Neuronal stem cell (in vitro differentiated cells): ENCODE measurements around the gene TSEN54.

Experiments used
- DNase-seq: peaks from one replicate; pipeline ENCODE4 v3.0.0-alpha.2; 2013; ENCODE audit warnings: low spot score
- H2AFZ ChIP-seq: one replicate; pipeline ENCODE4 v1.6.1; 2013; ENCODE audit warnings: mild to moderate bottlenecking, low read length, inconsistent platforms
- H2AK5ac ChIP-seq: 2 replicates; pipeline ENCODE4 v1.6.1; 2013; ENCODE audit warnings: low read depth, mild to moderate bottlenecking, inconsistent platforms, low read length, moderate library complexity, mixed read lengths
- H2BK120ac ChIP-seq: 2 replicates; pipeline ENCODE4 v1.6.1; 2013; ENCODE audit warnings: low read depth, mild to moderate bottlenecking, inconsistent platforms, low read length, moderate library complexity, mixed read lengths
- H2BK12ac ChIP-seq: one replicate; pipeline ENCODE4 v1.6.1; 2013; ENCODE audit warnings: low read length, inconsistent platforms
- H2BK15ac ChIP-seq: 2 replicates; pipeline ENCODE4 v1.6.1; 2013; ENCODE audit warnings: mild to moderate bottlenecking, low read length, inconsistent platforms, mixed read lengths
- H2BK5ac ChIP-seq: one replicate; pipeline ENCODE4 v1.6.1; 2013; ENCODE audit warnings: inconsistent platforms, mild to moderate bottlenecking, low read length, moderate library complexity
- H3K14ac ChIP-seq: one replicate; pipeline ENCODE4 v1.6.1; 2013; ENCODE audit warnings: low read length, inconsistent platforms
- H3K18ac ChIP-seq: 2 replicates; pipeline ENCODE4 v1.6.1; 2013; ENCODE audit warnings: low read length, inconsistent platforms
- H3K23ac ChIP-seq: 2 replicates; pipeline ENCODE4 v1.6.1; 2013; ENCODE audit warnings: low read depth, mild to moderate bottlenecking, mixed read lengths, low read length, inconsistent platforms; ENCODE audit not compliant: poor library complexity
- H3K27ac ChIP-seq: replicated peaks from 3 replicates; pipeline ENCODE4 v1.5.1; 2013; ENCODE audit warnings: low read length, inconsistent platforms
- H3K27me3 ChIP-seq, 3 experiments: 2 replicates each; pipeline ENCODE4 v1.6.1; 2013; ENCODE audit warnings: low read length in 3 of 3, mild to moderate bottlenecking in 2 of 3, inconsistent platforms in 1 of 3, low read depth in 1 of 3, mixed read lengths in 1 of 3, moderate library complexity in 1 of 3; ENCODE audit not compliant: control insufficient read depth in 3 of 3, insufficient read depth in 3 of 3
- H3K36me3 ChIP-seq, 2 donors: replicated peaks in 1 of 2; 2 replicates each; pipeline ENCODE4 v1.6.1; 2013; ENCODE audit warnings: low read length in 2 of 2; ENCODE audit not compliant: control insufficient read depth in 2 of 2, insufficient read depth in 2 of 2
- H3K4ac ChIP-seq: 2 replicates; pipeline ENCODE4 v1.6.1; 2013; ENCODE audit warnings: inconsistent platforms, mild to moderate bottlenecking, low read length, moderate library complexity
- H3K4me1 ChIP-seq, 2 donors: 1 replicate in 1 of 2; 2 replicates in 1 of 2; pipeline ENCODE4 v1.6.1; 2013; ENCODE audit warnings: low read length in 2 of 2, low read depth in 1 of 2; ENCODE audit not compliant: control insufficient read depth in 2 of 2, insufficient read depth in 1 of 2
- H3K4me2 ChIP-seq: one replicate; pipeline ENCODE4 v1.6.1; 2013; ENCODE audit warnings: mild to moderate bottlenecking, low read length, inconsistent platforms; ENCODE audit not compliant: insufficient read depth, poor library complexity, severe bottlenecking
- H3K4me3 ChIP-seq, 2 donors: 2 replicates each; pipeline ENCODE4 v1.5.1; 2013; ENCODE audit warnings: low read length in 2 of 2, mild to moderate bottlenecking in 2 of 2, inconsistent platforms in 1 of 2, moderate library complexity in 1 of 2
- H3K79me1 ChIP-seq: one replicate; pipeline ENCODE4 v1.6.1; 2013; ENCODE audit warnings: low read depth, mild to moderate bottlenecking, inconsistent platforms, low read length, moderate library complexity
- H3K9ac ChIP-seq: one replicate; pipeline ENCODE4 v1.6.1; 2013; ENCODE audit warnings: mild to moderate bottlenecking, low read depth, low read length, inconsistent platforms; ENCODE audit not compliant: poor library complexity
- H3K9me3 ChIP-seq, 2 donors: replicated peaks in 1 of 2; 2 replicates each; pipeline versions ENCODE3 to v1.6.1; 2013; ENCODE audit warnings: low read length in 2 of 2, mild to moderate bottlenecking in 2 of 2, inconsistent platforms in 1 of 2, low read depth in 1 of 2, mixed read lengths in 1 of 2, moderate library complexity in 1 of 2; ENCODE audit not compliant: control insufficient read depth in 2 of 2, insufficient read depth in 1 of 2
- H4K8ac ChIP-seq: one replicate; pipeline ENCODE4 v1.6.1; 2013; ENCODE audit warnings: low read depth, mild to moderate bottlenecking, inconsistent platforms, low read length, moderate library complexity
- H4K91ac ChIP-seq: one replicate; pipeline ENCODE4 v1.6.1; 2013; ENCODE audit warnings: low read length, low read depth, mild to moderate bottlenecking, inconsistent platforms; ENCODE audit not compliant: poor library complexity
- WGBS, 2 donors: extraction: QIAGEN DNeasy Blood & Tissue Kit; methylation state at CpG; one replicate each; pipeline ENCODE4 v1.1.7; 2013; ENCODE audit warnings: missing lambda C conversion rate in 2 of 2, mixed read lengths in 1 of 2; ENCODE audit not compliant: insufficient read length in 2 of 2, insufficient replicate concordance in 1 of 2; ENCODE audit errors: extremely low coverage in 2 of 2; 5-methylcytosine and 5-hydroxymethylcytosine counted together

Gene TSEN54

DNA sequence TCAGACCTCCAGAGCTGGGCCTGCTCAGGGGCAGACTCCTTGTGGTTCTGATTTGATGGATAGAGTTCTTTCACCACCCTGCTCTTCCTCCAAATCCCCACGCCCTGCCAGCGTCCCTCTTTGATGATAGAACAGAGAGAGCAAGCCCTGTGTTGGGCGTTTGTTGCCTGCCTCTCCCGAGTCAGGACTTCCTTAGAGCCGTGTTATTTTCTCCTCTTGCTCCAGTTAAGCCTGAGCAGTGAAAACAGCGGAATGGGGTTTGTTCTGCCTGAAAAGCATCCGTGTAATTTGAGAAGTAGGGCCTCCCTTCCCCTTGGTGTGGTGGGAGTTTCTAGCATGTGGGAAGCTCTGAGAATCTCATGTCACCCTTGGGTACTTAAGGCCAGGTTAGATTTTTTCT is 37.8 kb upstream of the TSEN54 start:
- no peak overlapping the region for H3K4ac ChIP-seq
- peak overlapping the region; percentile 94 for H3K27ac ChIP-seq

GRCh38 chr17:75480281-75480680 is 36.0 kb upstream of the TSEN54 start:
- Histone ChIP-seq H3K27me3 (no peaks in the 10 kb centered on the region), H3K4me1 (peaks cover 33 to 38% of the 10 kb centered on the region in 2 donors), H4K8ac (no peak overlapping the region), H2BK15ac (peak overlapping the region; percentile 29), H3K9ac (no peak overlapping the region), H3K23ac (no peak overlapping the region), H3K79me1 (no peaks in the 10 kb centered on the region), H3K9me3 (no peaks in the 10 kb centered on the region), H3K4me2 (no peak overlapping the region), H3K36me3 (peaks cover 4 to 25% of the 10 kb centered on the region in 2 donors), H2BK12ac (no peak overlapping the region), H2BK5ac (peak overlapping the region; percentile 15), H2BK120ac (no peak overlapping the region), H2AK5ac (peak overlapping the region; percentile 80), H2AFZ (no peak overlapping the region), H3K27ac (no peak overlapping the region), H3K4me3 (no peak overlapping the region), H3K4ac (no peak overlapping the region), H3K18ac (peak overlapping the region; percentile 49), H3K14ac (peak overlapping the region; percentile 32), H4K91ac (no peak overlapping the region)
- no peak for DNase-seq
- no CpG with 5 or more reads among the region's 6 CpGs for WGBS, 2 donors

More for the DNA sequence above, 37.8 kb upstream of the TSEN54 start:
- Histone ChIP-seq H3K4me3 (no peak overlapping the region), H4K8ac (no peak overlapping the region), H3K4me1 (peaks cover 41 to 46% of the 10 kb centered on the region in 2 donors), H4K91ac (no peak overlapping the region), H3K9ac (no peak overlapping the region), H2BK15ac (no peak overlapping the region), H2AFZ (no peak overlapping the region), H3K36me3 (peaks cover 4 to 25% of the 10 kb centered on the region in 2 donors), H3K27me3 (no peaks in the 10 kb centered on the region), H3K4me2 (no peak overlapping the region), H2BK12ac (no peak overlapping the region), H2AK5ac (no peak overlapping the region), H3K14ac (no peak overlapping the region), H2BK5ac (no peak overlapping the region), H3K23ac (no peak overlapping the region), H3K79me1 (no peaks in the 10 kb centered on the region), H3K9me3 (no peaks in the 10 kb centered on the region), H3K18ac (peak overlapping the region; percentile 84), H2BK120ac (no peak overlapping the region)
- no CpG with 5 or more reads among the region's 7 CpGs for WGBS, 2 donors
- peak; percentile 39 for DNase-seq

DNA sequence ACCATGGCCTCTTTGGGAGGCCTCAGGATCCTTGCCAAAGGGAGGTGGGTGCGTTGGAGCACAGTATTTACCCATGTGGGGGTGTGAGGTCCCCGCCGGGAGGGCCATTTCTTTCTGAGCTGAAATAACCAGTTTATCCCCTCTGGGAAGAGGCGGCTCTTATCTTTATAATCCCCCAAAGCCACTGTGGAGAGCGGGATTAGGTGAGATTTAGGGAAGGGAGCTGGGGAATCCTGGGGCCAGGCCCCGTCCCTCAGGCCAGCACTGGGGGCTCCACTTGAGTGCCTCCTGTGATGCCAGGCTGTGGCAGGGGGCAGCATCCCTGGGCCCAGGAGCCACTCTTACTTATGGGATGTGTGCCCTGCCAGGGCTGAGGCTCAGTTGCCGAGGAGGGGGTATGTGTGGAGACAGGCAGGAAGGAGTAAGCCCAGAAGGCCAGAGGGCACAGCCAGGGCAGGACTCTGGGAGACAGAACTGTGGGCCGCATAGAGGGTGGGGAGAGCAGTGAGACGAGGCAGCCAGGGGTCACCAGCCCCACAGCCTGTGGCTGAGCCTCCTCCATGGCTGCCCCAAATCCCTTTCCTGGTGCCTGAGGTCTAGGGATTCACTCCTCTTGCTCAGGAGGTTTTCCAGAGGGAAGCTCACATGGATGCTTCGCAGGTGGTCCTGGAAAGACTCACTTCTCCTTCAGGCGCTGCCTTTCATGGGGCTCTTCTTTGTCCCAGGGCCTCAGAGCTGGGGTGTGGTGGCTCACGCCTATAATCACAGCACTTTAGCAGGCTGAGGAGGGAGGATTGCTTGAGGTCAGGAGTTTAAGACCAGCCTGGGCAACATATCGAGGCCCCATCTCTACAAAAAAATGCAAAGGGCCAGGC is 34.9 kb upstream of the TSEN54 start:
- peaks cover 4 to 33% of the 10 kb centered on the region in 2 donors for H3K36me3 ChIP-seq
- peak overlapping the region; percentile 90 for H3K18ac ChIP-seq
- WGBS, 2 donors = no CpG with 5 or more reads among the region's 13 CpGs
- H3K23ac ChIP-seq = peak overlapping the region; percentile 31
- no peak overlapping the region for H3K9ac ChIP-seq
- H2BK12ac ChIP-seq = peak overlapping the region; percentile 7
- H2AFZ ChIP-seq = no peak overlapping the region
- peak overlapping the region; percentile 76 for H2BK5ac ChIP-seq
- no peak overlapping the region for H4K8ac ChIP-seq
- no peak overlapping the region for H3K4me2 ChIP-seq
- no peaks in the 10 kb centered on the region for H3K27me3 ChIP-seq
- DNase-seq = no peak
- peak overlapping the region; percentile 32 for H2BK120ac ChIP-seq
- peak overlapping the region; percentile 34 for H4K91ac ChIP-seq
- H3K27ac ChIP-seq = peak overlapping the region; percentile 57
- no peak overlapping the region for H3K4me3 ChIP-seq
- peaks cover 23 to 28% of the 10 kb centered on the region in 2 donors for H3K4me1 ChIP-seq
- H3K14ac ChIP-seq = peak overlapping the region; percentile 32
- H3K9me3 ChIP-seq = no peaks in the 10 kb centered on the region
- peak overlapping the region; percentile 29 for H2BK15ac ChIP-seq
- no peaks in the 10 kb centered on the region for H3K79me1 ChIP-seq
- peak overlapping the region; percentile 97 for H2AK5ac ChIP-seq
- H3K4ac ChIP-seq = peak overlapping the region; percentile 61

DNA sequence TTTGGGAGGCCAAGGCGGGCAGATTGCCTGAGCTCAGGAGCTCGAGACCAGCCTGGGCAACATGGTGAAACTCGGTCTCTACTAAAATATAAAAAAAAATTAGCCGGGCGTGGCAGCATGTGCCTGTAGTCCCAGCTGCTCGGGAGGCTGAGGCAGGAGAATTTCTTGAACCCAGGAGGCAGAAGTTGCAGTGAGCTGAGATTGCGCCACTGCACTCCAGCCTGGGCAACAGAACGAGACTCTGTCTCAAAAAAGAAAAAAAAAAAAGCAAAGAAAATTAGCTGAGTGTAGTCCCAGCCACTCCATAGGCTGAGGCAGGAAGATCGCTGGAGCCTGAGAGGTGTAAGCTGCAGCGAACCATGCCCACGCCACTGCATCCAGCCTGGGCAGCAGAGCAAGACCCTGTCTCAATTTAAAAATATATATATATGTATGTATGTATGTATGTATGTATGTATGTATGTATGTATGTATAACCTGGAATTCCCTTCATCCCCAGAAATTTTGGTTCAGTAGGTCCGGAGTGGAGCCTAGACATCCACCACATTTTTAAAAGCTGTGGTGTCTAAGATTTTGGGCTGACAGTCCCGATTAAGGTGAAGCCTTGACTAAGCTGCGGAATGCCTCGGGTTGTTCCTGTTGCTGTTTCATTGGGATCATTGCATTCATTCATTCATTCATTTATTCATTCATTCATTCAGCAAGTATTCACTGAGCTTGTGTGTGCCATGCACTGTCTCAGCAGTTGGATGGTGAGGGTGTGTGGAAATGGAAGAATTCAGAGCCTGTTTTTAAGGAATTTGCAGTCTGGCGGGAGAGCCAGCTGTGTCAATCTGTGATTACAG is 34.0 kb upstream of the TSEN54 start:
- H3K9me3 ChIP-seq = no peaks in the 10 kb centered on the region
- no peak overlapping the region for H3K9ac ChIP-seq
- H2AFZ ChIP-seq = no peak overlapping the region
- H3K18ac ChIP-seq = no peak overlapping the region
- no peaks in the 10 kb centered on the region for H3K79me1 ChIP-seq
- H2BK5ac ChIP-seq = no peak overlapping the region
- H3K4ac ChIP-seq = no peak overlapping the region
- DNase-seq = no peak
- no peak overlapping the region for H4K8ac ChIP-seq
- H3K36me3 ChIP-seq = peaks cover 1 to 35% of the 10 kb centered on the region in 2 donors
- H2BK120ac ChIP-seq = no peak overlapping the region
- H4K91ac ChIP-seq = no peak overlapping the region
- H3K4me2 ChIP-seq = no peak overlapping the region
- no peak overlapping the region for H2BK15ac ChIP-seq
- no peak overlapping the region for H3K23ac ChIP-seq
- no CpG with 5 or more reads among the region's 16 CpGs for WGBS, 2 donors
- peaks cover 14 to 22% of the 10 kb centered on the region in 2 donors for H3K4me1 ChIP-seq
- no peak overlapping the region for H3K4me3 ChIP-seq
- H2AK5ac ChIP-seq = no peak overlapping the region
- no peak overlapping the region for H3K14ac ChIP-seq
- H3K27me3 ChIP-seq = no peaks in the 10 kb centered on the region
- no peak overlapping the region for H2BK12ac ChIP-seq
- no peak overlapping the region for H3K27ac ChIP-seq
